GM21515 (cell line): ENCODE measurements around the gene WBP2NL.
"Not testable (repeated sequence)": the region's sequence is repeated elsewhere in the genome, so short reads cannot be mapped to it uniquely, and the experiment has no call there.

ENCODE experiments used
- ATAC-seq: cut with Tn5 transposase; IDR thresholded peaks from one replicate; pipeline ENCODE4 v1.9.1; 2021; ENCODE audit not compliant: unreplicated experiment

The WBP2NL gene

DNA sequence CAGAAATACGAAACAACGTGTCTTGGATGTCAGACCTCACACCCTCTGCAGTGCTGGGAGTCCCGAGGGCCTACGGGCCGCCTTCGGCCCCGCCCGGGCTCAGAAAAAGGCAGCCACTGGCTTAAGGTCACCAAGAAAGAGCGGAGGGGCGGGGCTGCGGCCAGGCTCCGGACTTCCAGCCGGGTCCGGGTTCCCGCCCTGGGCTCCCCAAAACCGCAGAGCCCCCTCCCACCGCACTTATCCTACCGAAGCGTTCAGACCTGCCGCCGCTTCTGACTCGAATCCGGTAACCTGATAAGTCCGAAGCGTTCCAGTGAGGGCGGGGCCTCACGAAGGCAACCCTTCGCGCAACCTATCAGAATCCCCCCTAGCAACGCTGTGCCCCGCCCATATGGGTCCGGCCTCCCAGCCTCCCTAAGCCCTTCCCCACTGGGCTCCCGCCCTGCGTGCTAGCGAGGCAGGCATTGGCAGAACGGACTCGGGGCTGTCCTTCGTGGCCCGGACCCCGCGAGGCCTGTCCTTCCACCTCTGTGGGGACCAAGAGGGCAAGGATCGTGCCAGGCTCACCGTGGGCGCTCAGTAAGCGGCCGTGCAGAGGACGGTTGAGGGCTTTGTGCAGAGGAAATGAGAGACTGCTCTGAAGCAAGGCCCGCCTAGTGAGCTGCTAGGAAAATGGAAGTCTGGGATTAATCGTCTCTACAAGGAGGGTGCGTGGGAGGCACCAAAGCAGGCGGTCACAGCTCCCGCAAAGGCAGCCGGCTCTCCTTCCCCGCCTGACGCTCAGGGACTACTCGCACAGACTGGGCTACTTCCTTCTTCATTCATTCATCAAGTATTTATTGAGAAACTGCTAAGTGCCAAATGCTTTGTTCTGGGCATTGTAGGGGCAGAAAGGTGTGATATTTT, 72.2 kb downstream of the WBP2NL start, which contains the start of gene NAGA:
Gene NAGA, minus strand, starts transcription at position 296 of the 906 bp plus-strand sequence. CDS start 515 bp downstream, outside the sequence.
- peak; percentile 77 for ATAC-seq

DNA sequence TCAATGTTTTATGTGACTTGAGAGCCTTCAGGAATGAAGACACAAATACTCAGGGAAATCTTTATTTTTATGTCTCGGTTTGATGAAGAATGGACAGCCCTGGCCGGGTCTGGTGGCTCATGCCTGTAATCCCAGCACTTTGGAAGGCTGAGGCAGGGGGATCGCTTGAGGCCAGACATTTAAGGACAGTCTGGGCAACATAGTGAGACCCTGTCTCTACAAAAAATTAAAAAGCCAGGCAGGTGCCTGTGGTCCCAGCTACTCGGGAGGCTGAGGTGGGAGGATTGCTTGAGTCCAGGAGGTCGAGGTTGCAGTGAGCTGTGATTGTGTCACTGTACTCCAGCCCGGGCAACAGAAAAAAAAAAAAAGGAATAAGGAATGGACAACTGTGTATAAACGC, 72.9 kb downstream of the WBP2NL start:
- not testable (repeated sequence) for ATAC-seq

DNA sequence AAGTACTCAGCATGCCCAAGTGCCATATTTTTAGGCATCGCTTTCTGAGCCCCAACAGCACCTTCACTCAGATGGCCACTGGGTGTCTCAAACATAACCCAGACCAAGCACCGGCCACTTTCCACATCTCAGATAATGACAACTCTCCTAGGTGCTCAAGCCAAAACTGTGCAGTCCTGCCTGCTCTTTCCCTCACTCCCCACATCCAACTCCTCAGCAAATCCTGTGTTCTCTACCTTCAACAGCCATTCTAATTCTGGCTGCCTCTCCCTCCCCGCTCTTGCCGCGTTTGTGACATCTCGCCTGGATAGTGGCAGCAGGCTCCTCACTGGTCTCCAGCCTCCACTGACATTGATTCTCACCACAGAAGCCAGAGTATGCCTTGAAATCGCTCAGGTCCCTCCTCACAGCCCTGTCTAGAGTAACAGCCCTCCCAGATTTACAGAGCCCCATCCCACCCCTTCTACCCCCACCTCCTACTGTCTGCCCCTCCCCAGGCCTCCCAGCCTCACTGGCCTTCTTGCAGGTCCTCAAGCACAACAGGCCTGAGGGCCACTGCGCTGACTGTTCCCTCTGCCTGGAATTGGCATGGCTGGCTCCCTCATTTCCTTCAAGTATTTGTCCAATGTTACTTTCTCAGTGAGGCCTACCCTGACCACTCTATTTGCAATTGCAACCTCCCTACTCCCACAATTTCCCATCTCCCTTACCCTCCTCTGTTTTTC, 74.2 kb downstream of the WBP2NL start:
- ATAC-seq, result no peak

GRCh38 chr22:42073621-42074041, 75.0 kb downstream of the WBP2NL start:
- no peak for ATAC-seq

DNA sequence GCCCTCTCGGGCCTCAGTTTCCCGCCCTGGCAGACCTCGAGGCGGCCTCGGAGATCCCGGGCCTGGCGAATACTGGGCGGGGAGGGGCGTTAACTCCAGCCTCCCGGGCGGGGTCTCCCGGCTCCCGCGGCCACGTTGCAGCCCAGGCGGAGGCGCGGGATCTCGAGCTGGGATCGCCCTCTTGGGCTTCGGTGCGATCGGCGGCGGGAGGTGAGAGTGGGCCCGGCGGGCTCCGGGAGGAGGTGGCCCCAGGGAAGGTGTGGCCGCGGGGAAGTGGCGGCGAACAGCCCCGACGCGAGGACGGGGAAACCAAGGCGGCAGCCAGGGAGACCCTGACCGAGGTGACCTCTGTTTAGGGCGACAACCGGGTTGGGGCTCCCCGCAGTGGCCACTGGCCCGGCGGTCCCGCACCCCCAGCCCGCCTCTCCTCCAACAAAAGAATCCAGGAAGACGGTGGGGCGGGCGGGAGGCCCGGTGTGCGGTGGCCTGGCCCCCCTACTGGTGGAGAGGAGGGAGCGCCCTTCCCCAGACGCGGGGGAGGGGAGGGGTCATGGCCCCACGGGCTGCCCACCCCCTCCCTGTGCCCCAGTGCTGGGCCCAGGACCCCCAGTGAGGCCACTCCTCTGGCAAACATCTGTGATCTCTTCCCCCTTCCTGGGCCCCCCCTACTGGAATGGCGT, 75.7 kb downstream of the WBP2NL start, which contains the start of gene PHETA2:
Gene PHETA2, plus strand, starts transcription at position 117 of the 680 bp plus-strand sequence. CDS start 3,046 bp downstream, outside the sequence.
- no peak for ATAC-seq

DNA sequence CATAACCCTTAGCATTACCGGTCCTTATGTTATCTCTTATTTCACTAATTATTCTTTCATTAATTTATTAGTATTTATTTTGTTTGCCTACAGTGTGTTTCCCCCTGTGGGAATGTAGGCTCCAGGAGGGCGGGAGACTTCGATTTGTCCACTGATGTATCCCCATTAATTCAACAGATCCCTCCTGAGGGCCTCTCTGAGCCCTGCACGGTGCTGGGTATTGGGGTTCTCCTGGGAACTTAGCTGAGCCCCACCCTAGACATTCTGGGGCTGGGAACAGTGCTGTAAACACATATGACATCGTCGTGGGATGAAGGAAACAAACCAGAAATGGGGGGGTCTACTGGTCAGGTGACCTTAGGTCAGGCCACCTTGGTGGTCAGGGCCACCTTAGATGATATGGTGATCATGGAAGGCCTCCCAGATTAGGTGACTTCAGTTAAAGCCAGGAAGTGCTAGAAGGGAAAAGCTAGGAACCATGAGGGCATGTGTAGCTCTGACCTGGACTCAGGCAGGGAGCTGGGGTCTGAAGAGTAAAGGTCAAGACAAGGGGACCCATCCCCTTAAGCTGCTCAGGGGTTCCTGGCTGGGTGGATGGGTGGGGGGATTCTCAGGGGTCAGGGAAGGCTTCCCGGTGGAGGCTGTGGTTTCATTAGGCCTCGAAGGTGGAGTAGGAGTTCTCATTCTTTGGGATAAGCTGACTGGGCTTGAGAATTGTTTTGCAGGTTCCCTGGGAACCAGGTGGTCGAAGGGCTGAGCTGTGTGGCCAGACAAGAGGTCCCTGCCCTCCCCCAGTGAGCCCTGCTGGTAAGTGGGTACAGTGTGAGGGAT, 76.5 kb downstream of the WBP2NL start:
- no peak for ATAC-seq

GRCh38 chr22:42076764-42077485, 78.3 kb downstream of the WBP2NL start:
- ATAC-seq, result no peak

DNA sequence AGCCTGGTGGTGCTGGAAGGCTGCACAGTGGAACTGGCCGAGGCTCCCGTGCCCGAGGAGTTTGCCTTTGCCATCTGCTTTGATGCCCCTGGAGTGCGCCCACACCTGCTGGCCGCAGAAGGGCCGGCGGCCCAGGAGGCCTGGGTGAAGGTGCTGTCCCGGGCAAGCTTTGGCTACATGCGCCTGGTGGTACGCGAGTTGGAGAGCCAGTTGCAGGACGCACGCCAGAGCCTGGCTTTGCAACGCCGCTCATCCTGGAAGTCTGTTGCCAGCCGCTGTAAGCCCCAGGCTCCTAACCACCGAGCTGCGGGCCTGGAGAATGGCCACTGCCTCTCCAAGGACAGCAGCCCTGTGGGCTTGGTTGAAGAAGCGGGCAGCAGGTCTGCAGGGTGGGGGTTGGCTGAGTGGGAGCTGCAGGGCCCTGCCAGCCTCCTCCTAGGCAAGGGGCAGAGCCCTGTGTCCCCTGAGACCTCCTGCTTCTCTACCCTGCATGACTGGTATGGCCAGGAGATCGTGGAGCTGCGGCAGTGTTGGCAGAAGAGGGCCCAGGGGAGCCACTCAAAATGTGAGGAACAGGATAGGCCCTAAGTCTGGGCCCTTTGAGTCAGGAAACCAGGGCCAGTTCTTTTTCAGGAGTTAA, 79.0 kb downstream of the WBP2NL start:
- no peak for ATAC-seq
